ENCODE data around the gene ZNF763.
A peak's percentile ranks its signal among the peaks of the same experiment; 100 is the strongest.
"Not testable (repeated sequence)": the region's sequence is repeated elsewhere in the genome, so short reads cannot be mapped to it uniquely, and the experiment has no call there.

The ZNF763 gene

DNA sequence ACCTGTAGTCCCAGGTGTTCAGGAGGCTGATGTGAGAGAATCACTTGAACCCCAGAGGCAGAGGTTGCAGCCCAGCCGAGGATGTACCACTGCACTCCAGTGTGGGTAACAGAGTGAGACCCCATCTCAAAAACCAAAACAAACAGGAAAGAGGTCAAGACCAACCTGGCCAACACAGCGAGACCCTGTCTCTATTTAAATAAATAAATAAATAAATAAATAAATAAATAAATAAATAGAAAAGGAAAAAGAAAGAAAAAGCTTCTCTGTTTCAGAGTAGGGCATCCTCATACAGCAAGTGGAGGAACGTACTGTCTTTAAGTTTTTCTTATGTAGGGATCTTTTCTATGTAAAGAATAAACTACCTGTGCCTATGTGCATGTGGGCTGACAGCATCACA is 37.6 kb upstream of the ZNF763 start:
- H3K9me3 ChIP-seq (ENCODE audit: insufficient read depth, low read length, severe bottlenecking) = peaks cover 3% of the 10 kb centered on the region
- DNase-seq = no peak
- peaks cover 29% of the 10 kb centered on the region for H3K36me3 ChIP-seq (ENCODE audit: insufficient read depth, low read length)
- ATAC-seq (ENCODE audit: insufficient read depth, low read depth) = no peak
- peaks cover 35% of the 10 kb centered on the region for H3K4me1 ChIP-seq (ENCODE audit: insufficient read depth, low read length)
- TF ChIP-seq, protein P1, sequence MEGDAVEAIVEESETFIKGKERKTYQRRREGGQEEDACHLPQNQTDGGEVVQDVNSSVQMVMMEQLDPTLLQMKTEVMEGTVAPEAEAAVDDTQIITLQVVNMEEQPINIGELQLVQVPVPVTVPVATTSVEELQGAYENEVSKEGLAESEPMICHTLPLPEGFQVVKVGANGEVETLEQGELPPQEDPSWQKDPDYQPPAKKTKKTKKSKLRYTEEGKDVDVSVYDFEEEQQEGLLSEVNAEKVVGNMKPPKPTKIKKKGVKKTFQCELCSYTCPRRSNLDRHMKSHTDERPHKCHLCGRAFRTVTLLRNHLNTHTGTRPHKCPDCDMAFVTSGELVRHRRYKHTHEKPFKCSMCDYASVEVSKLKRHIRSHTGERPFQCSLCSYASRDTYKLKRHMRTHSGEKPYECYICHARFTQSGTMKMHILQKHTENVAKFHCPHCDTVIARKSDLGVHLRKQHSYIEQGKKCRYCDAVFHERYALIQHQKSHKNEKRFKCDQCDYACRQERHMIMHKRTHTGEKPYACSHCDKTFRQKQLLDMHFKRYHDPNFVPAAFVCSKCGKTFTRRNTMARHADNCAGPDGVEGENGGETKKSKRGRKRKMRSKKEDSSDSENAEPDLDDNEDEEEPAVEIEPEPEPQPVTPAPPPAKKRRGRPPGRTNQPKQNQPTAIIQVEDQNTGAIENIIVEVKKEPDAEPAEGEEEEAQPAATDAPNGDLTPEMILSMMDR (IDR thresholded peaks at IDR 0.05; ENCODE audit: borderline replicate concordance, extremely low read depth, low read length, poor library complexity, severe bottlenecking) = no peak
- TF ChIP-seq EZH2 (IDR thresholded peaks at IDR 0.05; ENCODE audit: borderline replicate concordance, low read depth, low read length, severe bottlenecking) = no peak
- H3K79me2 ChIP-seq (ENCODE audit: insufficient read depth, low read length) = peaks cover 72% of the 10 kb centered on the region
- H3K4me2 ChIP-seq (ENCODE audit: insufficient read depth, low read length) = peak overlapping the region; percentile 99; the same call in 1 of the 2 replicates
- no peak overlapping the region for H2AFZ ChIP-seq (ENCODE audit: low read depth, low read length)
- no peak overlapping the region for H3K4me3 ChIP-seq (ENCODE audit: low read depth in 1 of 2, low read length in 2 of 2)
- no peak overlapping the region for H3K27ac ChIP-seq (ENCODE audit: low read length)
- 0 out of 2 replicates have a peak, but pooled peaks cover 3% of the 10 kb centered on the region for H4K20me1 ChIP-seq (ENCODE audit: insufficient read depth, low read length)
- no peaks in the 10 kb centered on the region for H3K27me3 ChIP-seq (ENCODE audit: insufficient read depth, low read length, poor library complexity)
- no peak overlapping the region for H3K9ac ChIP-seq (ENCODE audit: low read depth, low read length)

- Histone ChIP-seq H2AFZ (ENCODE audit: low read depth, low read length) (no peak overlapping the region), H3K36me3 (ENCODE audit: insufficient read depth, low read length) (peaks cover 57% of the 10 kb centered on the region), H3K4me3 (ENCODE audit: low read depth in 1 of 2, low read length in 2 of 2) (no peak overlapping the region), H3K4me2 (ENCODE audit: insufficient read depth, low read length) (no peak overlapping the region), H4K20me1 (ENCODE audit: insufficient read depth, low read length) (0 out of 2 replicates have a peak, but pooled peaks cover 3% of the 10 kb centered on the region), H3K79me2 (ENCODE audit: insufficient read depth, low read length) (peaks cover 97% of the 10 kb centered on the region), H3K9me3 (ENCODE audit: insufficient read depth, low read length, severe bottlenecking) (peaks cover 11% of the 10 kb centered on the region), H3K27ac (ENCODE audit: low read length) (no peak overlapping the region), H3K4me1 (ENCODE audit: insufficient read depth, low read length) (peaks cover 14% of the 10 kb centered on the region), H3K27me3 (ENCODE audit: insufficient read depth, low read length, poor library complexity) (no peaks in the 10 kb centered on the region), H3K9ac (ENCODE audit: low read depth, low read length) (no peak overlapping the region)
- ATAC-seq (ENCODE audit: insufficient read depth, low read depth) = no peak
- DNase-seq = no peak
- no peak for TF ChIP-seq EZH2 (IDR thresholded peaks at IDR 0.05; ENCODE audit: borderline replicate concordance, low read depth, low read length, severe bottlenecking)
- TF ChIP-seq, protein P1 (IDR thresholded peaks at IDR 0.05; ENCODE audit: borderline replicate concordance, extremely low read depth, low read length, poor library complexity, severe bottlenecking) = no peak
Measured at GRCh38 chr19:11931051-11931450, 33.8 kb upstream of the ZNF763 start.

DNA sequence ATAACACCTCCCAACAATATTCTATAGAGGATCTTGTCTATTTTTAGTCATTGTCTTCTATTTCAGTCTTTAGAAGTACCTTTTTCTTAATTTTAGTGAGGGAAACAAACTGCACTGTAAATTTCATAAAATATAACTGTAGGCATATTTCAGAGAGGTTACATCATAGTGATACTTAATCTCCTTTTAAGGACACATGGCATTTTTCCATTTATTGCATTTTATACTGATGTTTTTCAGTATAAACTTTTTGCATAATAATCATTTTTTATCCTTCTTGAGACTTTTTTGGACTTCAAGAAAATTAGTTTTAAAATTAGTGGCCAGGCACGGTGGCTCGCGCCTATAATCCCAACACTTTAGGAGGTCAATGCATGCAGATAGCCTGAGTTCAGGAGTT is 33.3 kb upstream of the ZNF763 start:
- Histone ChIP-seq H3K4me3 (ENCODE audit: low read depth in 1 of 2, low read length in 2 of 2) (no peak overlapping the region), H4K20me1 (ENCODE audit: insufficient read depth, low read length) (0 out of 2 replicates have a peak, but pooled peaks cover 3% of the 10 kb centered on the region), H3K9me3 (ENCODE audit: insufficient read depth, low read length, severe bottlenecking) (peaks cover 11% of the 10 kb centered on the region), H3K9ac (ENCODE audit: low read depth, low read length) (no peak overlapping the region), H3K4me2 (ENCODE audit: insufficient read depth, low read length) (no peak overlapping the region), H3K27ac (ENCODE audit: low read length) (no peak overlapping the region), H3K36me3 (ENCODE audit: insufficient read depth, low read length) (peaks cover 57% of the 10 kb centered on the region), H3K4me1 (ENCODE audit: insufficient read depth, low read length) (peaks cover 10% of the 10 kb centered on the region), H3K79me2 (ENCODE audit: insufficient read depth, low read length) (peaks cover 93% of the 10 kb centered on the region), H3K27me3 (ENCODE audit: insufficient read depth, low read length, poor library complexity) (no peaks in the 10 kb centered on the region), H2AFZ (ENCODE audit: low read depth, low read length) (no peak overlapping the region)
- DNase-seq = no peak
- no peak for TF ChIP-seq EZH2 (IDR thresholded peaks at IDR 0.05; ENCODE audit: borderline replicate concordance, low read depth, low read length, severe bottlenecking)
- TF ChIP-seq, protein P1 (IDR thresholded peaks at IDR 0.05; ENCODE audit: borderline replicate concordance, extremely low read depth, low read length, poor library complexity, severe bottlenecking) = no peak
- no peak for ATAC-seq (ENCODE audit: insufficient read depth, low read depth)

DNA sequence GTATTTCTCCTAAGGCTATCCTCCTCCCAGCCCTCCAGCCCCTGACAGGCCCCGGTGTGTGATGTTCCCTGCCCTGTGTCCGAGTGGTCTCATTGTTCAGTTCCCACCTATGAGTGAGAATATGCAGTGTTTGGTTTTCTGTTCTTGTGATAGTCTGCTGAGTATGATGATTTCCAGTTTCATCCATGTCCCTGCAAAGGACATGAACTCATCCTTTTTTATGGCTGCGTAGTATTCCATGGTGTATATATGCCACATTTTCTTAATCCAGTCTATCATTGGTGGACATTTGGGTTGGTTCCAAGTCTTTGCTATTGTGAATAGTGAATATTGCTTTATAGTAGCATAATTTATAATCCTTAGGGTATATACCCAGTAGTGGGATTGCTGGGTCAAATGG is 29.0 kb upstream of the ZNF763 start:
- peaks cover 80% of the 10 kb centered on the region for H3K79me2 ChIP-seq (ENCODE audit: insufficient read depth, low read length)
- not testable (repeated sequence) for H3K4me1 ChIP-seq (ENCODE audit: insufficient read depth, low read length); H3K4me2 ChIP-seq (ENCODE audit: insufficient read depth, low read length); H2AFZ ChIP-seq (ENCODE audit: low read depth, low read length); H3K27me3 ChIP-seq (ENCODE audit: insufficient read depth, low read length, poor library complexity); H3K27ac ChIP-seq (ENCODE audit: low read length); H3K4me3 ChIP-seq (ENCODE audit: low read depth in 1 of 2, low read length in 2 of 2); ATAC-seq (ENCODE audit: insufficient read depth, low read depth); H4K20me1 ChIP-seq (ENCODE audit: insufficient read depth, low read length); DNase-seq; H3K9ac ChIP-seq (ENCODE audit: low read depth, low read length)
- peaks cover 56% of the 10 kb centered on the region for H3K36me3 ChIP-seq (ENCODE audit: insufficient read depth, low read length)
- H3K9me3 ChIP-seq (ENCODE audit: insufficient read depth, low read length, severe bottlenecking) = peaks cover 35% of the 10 kb centered on the region

DNA sequence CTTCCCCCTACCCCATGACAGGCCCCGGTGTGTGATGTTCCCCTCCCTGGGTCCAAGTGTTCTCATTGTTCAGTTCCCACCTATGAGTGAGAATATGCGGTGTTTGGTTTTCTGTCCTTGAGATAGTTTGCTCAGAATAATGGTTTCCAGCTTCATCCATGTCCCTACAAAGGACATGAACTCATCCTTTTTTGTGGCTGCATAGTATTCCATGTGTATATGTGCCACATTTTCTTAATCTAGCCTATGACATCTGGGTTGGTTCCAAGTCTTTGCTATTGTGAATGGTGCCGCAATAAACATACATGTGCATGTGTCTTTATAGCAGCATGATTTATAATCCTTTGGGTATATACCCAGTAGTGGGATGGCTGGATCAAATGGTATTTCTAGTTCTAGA is 26.5 kb upstream of the ZNF763 start:
- not testable (repeated sequence) for H3K4me2 ChIP-seq (ENCODE audit: insufficient read depth, low read length); ATAC-seq (ENCODE audit: insufficient read depth, low read depth); DNase-seq; H3K27ac ChIP-seq (ENCODE audit: low read length); H3K27me3 ChIP-seq (ENCODE audit: insufficient read depth, low read length, poor library complexity); H3K4me3 ChIP-seq (ENCODE audit: low read depth in 1 of 2, low read length in 2 of 2); H3K9ac ChIP-seq (ENCODE audit: low read depth, low read length); H2AFZ ChIP-seq (ENCODE audit: low read depth, low read length); H3K4me1 ChIP-seq (ENCODE audit: insufficient read depth, low read length); H4K20me1 ChIP-seq (ENCODE audit: insufficient read depth, low read length)
- Histone ChIP-seq H3K79me2 (ENCODE audit: insufficient read depth, low read length) (peaks cover 73% of the 10 kb centered on the region), H3K36me3 (ENCODE audit: insufficient read depth, low read length) (peaks cover 72% of the 10 kb centered on the region), H3K9me3 (ENCODE audit: insufficient read depth, low read length, severe bottlenecking) (peaks cover 54% of the 10 kb centered on the region)

DNA sequence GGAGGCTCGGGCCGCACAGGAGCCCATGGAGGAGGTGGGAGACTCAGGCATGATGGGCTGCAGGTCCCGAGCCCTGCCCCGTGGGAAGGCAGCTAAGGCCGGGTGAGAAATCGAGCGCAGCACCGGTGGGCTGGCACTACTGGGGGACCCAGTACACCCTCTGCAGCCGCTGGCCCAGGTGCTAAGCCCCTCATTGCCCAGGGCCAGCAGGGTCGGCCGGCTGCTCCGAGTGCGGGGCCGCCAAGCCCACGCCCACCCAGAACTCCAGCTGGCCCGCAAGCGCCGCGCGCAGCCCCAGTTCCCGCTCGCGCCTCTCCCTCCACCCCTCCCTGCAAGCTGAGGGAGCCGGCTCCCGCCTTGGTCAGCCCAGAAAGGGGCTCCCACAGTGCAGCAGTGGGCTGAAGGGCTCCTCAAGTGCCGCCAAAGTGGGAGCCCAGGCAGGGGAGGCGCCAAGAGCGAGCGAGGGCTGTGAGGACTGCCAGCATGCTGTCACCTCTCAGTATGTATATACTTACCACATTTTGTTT is 23.4 kb upstream of the ZNF763 start:
- H2AFZ ChIP-seq (ENCODE audit: low read depth, low read length); H4K20me1 ChIP-seq (ENCODE audit: insufficient read depth, low read length); H3K27ac ChIP-seq (ENCODE audit: low read length); H3K4me3 ChIP-seq (ENCODE audit: low read depth in 1 of 2, low read length in 2 of 2); DNase-seq; H3K27me3 ChIP-seq (ENCODE audit: insufficient read depth, low read length, poor library complexity); ATAC-seq (ENCODE audit: insufficient read depth, low read depth); H3K4me2 ChIP-seq (ENCODE audit: insufficient read depth, low read length); H3K9ac ChIP-seq (ENCODE audit: low read depth, low read length); H3K4me1 ChIP-seq (ENCODE audit: insufficient read depth, low read length): not testable (repeated sequence)
- Histone ChIP-seq H3K79me2 (ENCODE audit: insufficient read depth, low read length) (peaks cover 76% of the 10 kb centered on the region), H3K36me3 (ENCODE audit: insufficient read depth, low read length) (peaks cover 81% of the 10 kb centered on the region), H3K9me3 (ENCODE audit: insufficient read depth, low read length, severe bottlenecking) (peaks cover 75% of the 10 kb centered on the region)

All from DND-41 (cell line).